DOHH2 (cell line): ENCODE measurements around the gene EPHB2.

ENCODE experiments used
- H3F3A ChIP-seq: fragments of 200-600 bp; sonication (generic), shearing (Covaris generic); 2 replicates; pipeline ENCODE4 v1.6.0; 2016; ENCODE audit warnings: antibody characterized with exemption, mild to moderate bottlenecking; ENCODE audit not compliant: control insufficient read depth, insufficient read depth
- H3K27ac ChIP-seq: fragments of 200-600 bp; sonication (generic); 2 replicates; pipeline ENCODE4 v1.5.1; 2014; ENCODE audit warnings: low read depth, mild to moderate bottlenecking, low read length, moderate library complexity
- H3K27me3 ChIP-seq: fragments of 200-600 bp; sonication (generic); 2 replicates; pipeline ENCODE4 v1.6.1; 2014; ENCODE audit warnings: mild to moderate bottlenecking, low read length, mixed read lengths; ENCODE audit not compliant: control insufficient read depth
- H3K36me3 ChIP-seq: fragments of 200-600 bp; sonication (generic); 2 replicates; pipeline ENCODE4 v1.6.1; 2014; ENCODE audit warnings: mild to moderate bottlenecking, low read length, moderate library complexity, mixed read lengths; ENCODE audit not compliant: control insufficient read depth
- H3K4me1 ChIP-seq: fragments of 200-600 bp; sonication (generic); 2 replicates; pipeline ENCODE4 v1.6.1; 2014; ENCODE audit warnings: mild to moderate bottlenecking, low read length, mixed read lengths; ENCODE audit not compliant: control insufficient read depth
- H3K4me2 ChIP-seq: fragments of 200-600 bp; sonication (generic); 2 replicates; pipeline ENCODE4 v1.6.0; 2014; ENCODE audit warnings: mild to moderate bottlenecking, low read length, moderate library complexity
- H3K4me3 ChIP-seq: fragments of 200-600 bp; sonication (generic); 2 replicates; pipeline ENCODE4 v1.5.1; 2014; ENCODE audit warnings: mild to moderate bottlenecking, low read length, mixed read lengths
- H3K79me2 ChIP-seq: fragments of 200-600 bp; sonication (generic); 2 replicates; pipeline ENCODE4 v1.6.1; 2014; ENCODE audit warnings: mild to moderate bottlenecking, low read length, mixed read lengths; ENCODE audit not compliant: control insufficient read depth
- H3K9me2 ChIP-seq: fragments of 200-600 bp; sonication (generic); replicated peaks from 2 replicates; pipeline ENCODE4 v1.6.1; 2014; ENCODE audit warnings: mild to moderate bottlenecking, low read length, mixed read lengths; ENCODE audit not compliant: control insufficient read depth
- H3K9me3 ChIP-seq: fragments of 200-600 bp; sonication (generic); 2 replicates; pipeline ENCODE4 v1.6.1; 2014; ENCODE audit warnings: antibody characterized with exemption, low read length, mixed read lengths; ENCODE audit not compliant: control insufficient read depth, insufficient read depth
- H4K20me1 ChIP-seq: fragments of 200-600 bp; sonication (generic); 2 replicates; pipeline ENCODE4 v1.6.0; 2014; ENCODE audit warnings: low read depth, mild to moderate bottlenecking, antibody characterized with exemption, low read length, moderate library complexity; ENCODE audit not compliant: control insufficient read depth, insufficient read depth
- CTCF ChIP-seq: fragments of 200-600 bp; sonication (generic); IDR thresholded peaks from one replicate; pipeline ENCODE4 v1.5.1; 2014; ENCODE audit warnings: antibody characterized with exemption, mild to moderate bottlenecking, low read depth, low read length; ENCODE audit not compliant: poor library complexity, severe bottlenecking
- EZH2phosphoT487 ChIP-seq: fragments of 200-600 bp; sonication (generic); IDR thresholded peaks from 2 replicates; pipeline ENCODE4 v1.6.1; 2017; ENCODE audit warnings: borderline replicate concordance, mild to moderate bottlenecking, antibody characterized with exemption, low read length, moderate library complexity, mixed read lengths

The EPHB2 gene

GRCh38 chr1:22787636-22788035, 77.0 kb downstream of the EPHB2 start:
- Histone ChIP-seq H3K36me3 (no peaks in the 10 kb centered on the region), H3K4me3 (no peak overlapping the region), H3K9me2 (no peaks in the 10 kb centered on the region), H3K4me2 (no peak overlapping the region), H3K79me2 (no peaks in the 10 kb centered on the region), H3K9me3 (no peaks in the 10 kb centered on the region), H4K20me1 (no peaks in the 10 kb centered on the region), H3F3A (no peaks in the 10 kb centered on the region), H3K27ac (no peak overlapping the region), H3K27me3 (no peaks in the 10 kb centered on the region), H3K4me1 (no peaks in the 10 kb centered on the region)
- TF ChIP-seq EZH2phosphoT487 (no peak), CTCF (no peak)

- H3K27ac ChIP-seq, result no peak overlapping the region
- no peaks in the 10 kb centered on the region for H3K27me3 ChIP-seq
- TF ChIP-seq EZH2phosphoT487, result no peak
- no peak for TF ChIP-seq CTCF
These were observed 77.6 kb downstream of the EPHB2 start for GRCh38 chr1:22788254-22788661.

GRCh38 chr1:22789356-22789994, 78.8 kb downstream of the EPHB2 start:
- Histone ChIP-seq H3K4me3 (no peak overlapping the region), H3K36me3 (no peaks in the 10 kb centered on the region), H3K27me3 (no peaks in the 10 kb centered on the region), H4K20me1 (no peaks in the 10 kb centered on the region), H3K4me1 (no peaks in the 10 kb centered on the region), H3K4me2 (no peak overlapping the region), H3K9me2 (no peaks in the 10 kb centered on the region), H3F3A (no peaks in the 10 kb centered on the region), H3K27ac (no peak overlapping the region), H3K9me3 (no peaks in the 10 kb centered on the region), H3K79me2 (no peaks in the 10 kb centered on the region)
- TF ChIP-seq EZH2phosphoT487 (no peak), CTCF (no peak)

More at GRCh38 chr1:22788254-22788661, 77.6 kb downstream of the EPHB2 start:
- Histone ChIP-seq H3F3A (no peaks in the 10 kb centered on the region), H4K20me1 (no peaks in the 10 kb centered on the region), H3K9me2 (no peaks in the 10 kb centered on the region), H3K79me2 (no peaks in the 10 kb centered on the region), H3K4me3 (no peak overlapping the region), H3K36me3 (no peaks in the 10 kb centered on the region), H3K9me3 (no peaks in the 10 kb centered on the region), H3K4me1 (no peaks in the 10 kb centered on the region), H3K4me2 (no peak overlapping the region)
